IgD-negative memory B cell (primary cell): ENCODE measurements around the gene MYH8. TPM values are rescaled to one million over a fixed set of nuclear protein-coding genes. Genes with fewer than 3 reads are reported as not detected.
A peak's percentile ranks its signal among the peaks of the same experiment; 100 is the strongest.

Experiments used
- H3K27ac Mint-ChIP-seq, 3 donors: one replicate each; pipeline ENCODE4 v1.8.0; 2020 to 2022; ENCODE audit warnings: mild to moderate bottlenecking in 3 of 3, mixed read lengths in 3 of 3, moderate library complexity in 1 of 3
- H3K27me3 Mint-ChIP-seq: one replicate; pipeline ENCODE4 v1.8.0; 2021; ENCODE audit warnings: mixed read lengths
- H3K36me3 Mint-ChIP-seq: one replicate; pipeline ENCODE4 v1.8.0; 2020; ENCODE audit warnings: mild to moderate bottlenecking, mixed read lengths
- H3K4me1 Mint-ChIP-seq, 3 donors: one replicate each; pipeline ENCODE4 v1.8.0; 2020 to 2022; ENCODE audit warnings: mixed read lengths in 3 of 3, mild to moderate bottlenecking in 1 of 3
- H3K4me3 Mint-ChIP-seq, 4 donors: one replicate each; pipeline ENCODE4 v1.8.0; 2020 to 2022; ENCODE audit warnings: mild to moderate bottlenecking in 4 of 4, mixed read lengths in 4 of 4, moderate library complexity in 3 of 4
- H3K9me3 Mint-ChIP-seq, 3 donors: one replicate each; pipeline ENCODE4 v1.8.0; 2020 to 2021; ENCODE audit warnings: mixed read lengths in 3 of 3, mild to moderate bottlenecking in 1 of 3
- polyA plus RNA-seq: library from polyadenylated mRNA; unstranded; fragments of 300-500 nt; fragmentation: Illumina TruSeq; gene quantifications from one replicate; pipeline ENCODE4 v1.2.3, GENCODE V29; 2021

Gene MYH8
- polyA plus RNA-seq, 1 donor from 2014 or later, result not detected

DNA sequence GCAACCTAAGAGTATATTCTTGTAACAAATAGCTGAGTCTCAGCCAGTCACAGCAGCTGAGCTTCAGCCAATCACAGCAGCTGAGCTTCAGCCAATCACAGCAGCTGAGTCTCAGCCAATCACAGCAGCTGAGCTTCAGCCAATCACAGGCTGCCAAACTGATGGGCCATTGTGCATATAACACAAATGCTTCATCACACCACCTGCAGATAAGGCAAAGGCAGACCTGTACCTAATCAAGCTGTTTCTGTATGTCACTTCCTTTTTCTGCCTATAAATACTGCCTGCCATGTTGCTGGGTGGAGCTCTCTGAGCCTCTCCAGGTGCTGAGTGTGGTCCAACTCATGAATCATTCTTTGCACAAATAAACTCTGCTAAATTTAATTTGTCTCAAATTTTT, 68.9 kb downstream of the MYH8 start:
- Mint-ChIP-seq H3K4me3 (no peak overlapping the region), H3K4me1 (no peaks in the 10 kb centered on the region), H3K27ac (no peak overlapping the region), H3K9me3 (no peaks in the 10 kb centered on the region), H3K36me3 (no peaks in the 10 kb centered on the region), H3K27me3 (peaks cover 4% of the 10 kb centered on the region)

DNA sequence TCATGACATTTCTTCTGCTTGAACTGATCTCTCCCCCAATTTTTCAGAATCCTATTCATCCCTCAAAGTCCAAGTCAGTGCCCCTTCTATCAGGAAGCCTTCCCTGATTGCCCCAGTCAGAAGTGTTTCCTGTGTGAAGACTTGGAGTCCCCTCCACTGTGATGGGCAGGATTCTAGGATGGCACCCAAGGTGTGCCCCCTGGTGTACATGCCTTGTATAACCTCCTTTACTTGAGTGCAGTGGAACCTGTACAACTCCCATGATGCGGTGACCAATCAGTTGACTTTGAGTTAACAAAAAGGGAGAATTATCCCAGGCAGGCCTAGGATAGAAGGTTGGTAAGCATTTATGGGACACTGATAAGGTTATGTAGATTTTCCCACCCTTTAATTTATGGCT, 72.3 kb downstream of the MYH8 start:
- no peak overlapping the region for H3K27ac Mint-ChIP-seq
- no peaks in the 10 kb centered on the region for H3K36me3 Mint-ChIP-seq
- no peaks in the 10 kb centered on the region for H3K4me1 Mint-ChIP-seq
- H3K9me3 Mint-ChIP-seq, result no peaks in the 10 kb centered on the region
- H3K4me3 Mint-ChIP-seq, result no peak overlapping the region
- peaks cover 4% of the 10 kb centered on the region for H3K27me3 Mint-ChIP-seq

DNA sequence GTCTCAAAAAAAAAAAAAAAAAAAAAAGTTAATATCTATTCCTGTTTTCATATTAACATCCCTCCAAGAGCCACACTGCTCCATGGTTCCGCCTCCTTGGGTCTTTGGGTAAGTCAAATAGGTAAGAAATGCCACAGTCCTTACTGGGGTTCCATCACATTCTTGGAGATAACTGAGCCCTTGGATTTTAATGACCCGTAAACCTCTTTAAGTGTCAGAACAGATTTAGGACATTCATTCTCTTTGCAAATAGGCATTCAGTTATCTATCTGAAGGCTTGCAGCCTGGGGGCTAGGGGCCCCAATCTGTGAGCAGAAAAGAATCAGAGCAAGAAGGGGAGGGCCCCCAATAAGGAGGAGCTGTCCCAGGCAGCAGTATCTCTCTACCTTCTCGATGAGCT, 76.9 kb downstream of the MYH8 start:
- H3K27ac Mint-ChIP-seq, result peak overlapping the region in 1 of 3 donors; percentile 52
- H3K9me3 Mint-ChIP-seq, result peaks cover 0 to 2% (median 0%) of the 10 kb centered on the region in 3 donors
- H3K27me3 Mint-ChIP-seq, result peaks cover 6% of the 10 kb centered on the region
- no peaks in the 10 kb centered on the region for H3K36me3 Mint-ChIP-seq
- H3K4me3 Mint-ChIP-seq, result no peak overlapping the region
- peaks cover 0 to 2% (median 0%) of the 10 kb centered on the region in 3 donors for H3K4me1 Mint-ChIP-seq

Other genes with a start within 250 kb of the MYH8 start
- gene GAS7, start 223.3 kb downstream of the MYH8 start, polyA plus RNA-seq, result 1.7 TPM
- not detected for gene MYH13, start 48.9 kb downstream of the MYH8 start, polyA plus RNA-seq
- not detected for gene MYH4, start 47.6 kb upstream of the MYH8 start, polyA plus RNA-seq
- not detected for gene MYH1, start 96.6 kb upstream of the MYH8 start, polyA plus RNA-seq
- gene MYH2, start 127.7 kb upstream of the MYH8 start, polyA plus RNA-seq, result not detected
- 1.6 TPM for gene MYH3, start 235.4 kb upstream of the MYH8 start, polyA plus RNA-seq